ENCODE data around the gene FOXB1.

DNA sequence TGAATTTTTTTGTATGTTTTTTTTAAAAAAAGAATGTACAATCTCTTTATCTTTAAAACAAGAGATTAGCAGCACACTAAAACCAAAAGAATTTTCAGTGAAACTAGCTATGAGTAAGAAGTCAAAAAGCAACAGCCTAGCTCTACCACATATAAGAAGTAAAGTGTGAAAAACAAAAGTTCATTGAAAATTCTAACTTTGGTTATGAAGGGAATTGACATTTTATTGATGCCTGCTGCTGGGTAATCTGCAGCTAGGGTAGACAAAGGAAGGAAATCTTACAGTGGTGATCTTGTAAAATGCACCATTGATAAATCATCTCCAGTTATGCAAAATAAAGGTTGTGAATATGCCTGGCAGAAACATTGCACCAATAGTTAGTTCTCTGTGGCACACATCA lies 37.8 kb upstream of the FOXB1 start:
- TF ChIP-seq, protein P1, sequence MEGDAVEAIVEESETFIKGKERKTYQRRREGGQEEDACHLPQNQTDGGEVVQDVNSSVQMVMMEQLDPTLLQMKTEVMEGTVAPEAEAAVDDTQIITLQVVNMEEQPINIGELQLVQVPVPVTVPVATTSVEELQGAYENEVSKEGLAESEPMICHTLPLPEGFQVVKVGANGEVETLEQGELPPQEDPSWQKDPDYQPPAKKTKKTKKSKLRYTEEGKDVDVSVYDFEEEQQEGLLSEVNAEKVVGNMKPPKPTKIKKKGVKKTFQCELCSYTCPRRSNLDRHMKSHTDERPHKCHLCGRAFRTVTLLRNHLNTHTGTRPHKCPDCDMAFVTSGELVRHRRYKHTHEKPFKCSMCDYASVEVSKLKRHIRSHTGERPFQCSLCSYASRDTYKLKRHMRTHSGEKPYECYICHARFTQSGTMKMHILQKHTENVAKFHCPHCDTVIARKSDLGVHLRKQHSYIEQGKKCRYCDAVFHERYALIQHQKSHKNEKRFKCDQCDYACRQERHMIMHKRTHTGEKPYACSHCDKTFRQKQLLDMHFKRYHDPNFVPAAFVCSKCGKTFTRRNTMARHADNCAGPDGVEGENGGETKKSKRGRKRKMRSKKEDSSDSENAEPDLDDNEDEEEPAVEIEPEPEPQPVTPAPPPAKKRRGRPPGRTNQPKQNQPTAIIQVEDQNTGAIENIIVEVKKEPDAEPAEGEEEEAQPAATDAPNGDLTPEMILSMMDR (IDR thresholded peaks at IDR 0.05): no peak
- TF ChIP-seq ZFX (IDR thresholded peaks at IDR 0.05; ENCODE audit: borderline replicate concordance): no peak
